ENCODE results near the gene C19orf67.
A peak's percentile ranks its signal among the peaks of the same experiment; 100 is the strongest.

C19orf67 gene

GRCh38 chr19:14088634-14089411, 3.2 kb upstream of the C19orf67 start:
- no peak for DNase-seq (ENCODE audit: insufficient read length, low spot score)
- FAIRE-seq: peak; percentile 11

GRCh38 chr19:14086098-14086497, 515 bp upstream of the C19orf67 start:
- no peak for FAIRE-seq
- DNase-seq (ENCODE audit: insufficient read length, low spot score): no peak

GRCh38 chr19:14082675-14082960, 3.0 kb downstream of the C19orf67 start:
- no peak for FAIRE-seq
- no peak for DNase-seq (ENCODE audit: insufficient read length, low spot score)

- FAIRE-seq (peak; percentile 79), DNase-seq (ENCODE audit: insufficient read length, low spot score) (no peak)
Measured at GRCh38 chr19:14081797-14082674, 3.5 kb downstream of the C19orf67 start.

GRCh38 chr19:14080887-14081796, 4.4 kb downstream of the C19orf67 start:
- DNase-seq (ENCODE audit: insufficient read length, low spot score) (peak; percentile 99), FAIRE-seq (peak; percentile 99)

- FAIRE-seq (no peak), DNase-seq (ENCODE audit: insufficient read length, low spot score) (no peak)
Measured at GRCh38 chr19:14078411-14078810, 7.2 kb downstream of the C19orf67 start.

GRCh38 chr19:14073925-14074838, 11.4 kb downstream of the C19orf67 start:
- FAIRE-seq: peak; percentile 21
- no peak for DNase-seq (ENCODE audit: insufficient read length, low spot score)

GRCh38 chr19:14073261-14073924, 12.2 kb downstream of the C19orf67 start:
- FAIRE-seq (peak; percentile 26), DNase-seq (ENCODE audit: insufficient read length, low spot score) (peak; percentile 73)

GRCh38 chr19:14072535-14073260, 12.9 kb downstream of the C19orf67 start, which contains the start of gene MISP3:
TSS of gene MISP3 (plus strand) at chr19:14072786. CDS start at chr19:14073310, 524 bp downstream.
- DNase-seq (ENCODE audit: insufficient read length, low spot score) (no peak), FAIRE-seq (no peak)

GRCh38 chr19:14070268-14071050, 15.1 kb downstream of the C19orf67 start:
- FAIRE-seq (no peak), DNase-seq (ENCODE audit: insufficient read length, low spot score) (no peak)

GRCh38 chr19:14066134-14066533, 19.4 kb downstream of the C19orf67 start:
- DNase-seq (ENCODE audit: insufficient read length, low spot score): no peak
- no peak for FAIRE-seq

- no peak for DNase-seq (ENCODE audit: insufficient read length, low spot score)
Measured at GRCh38 chr19:14063105-14063504, 22.5 kb downstream of the C19orf67 start.

GRCh38 chr19:14062558-14062855, 23.1 kb downstream of the C19orf67 start:
- no peak for FAIRE-seq

More at GRCh38 chr19:14063105-14063504, 22.5 kb downstream of the C19orf67 start:
- FAIRE-seq: no peak

GRCh38 chr19:14061751-14062557, 23.6 kb downstream of the C19orf67 start, which contains the start of gene PALM3:
TSS of gene PALM3 (minus strand) at chr19:14062076. CDS start at chr19:14061980, 96 bp downstream.
- FAIRE-seq (no peak), DNase-seq (ENCODE audit: insufficient read length, low spot score) (no peak)

More at GRCh38 chr19:14062558-14062855, 23.1 kb downstream of the C19orf67 start:
- no peak for DNase-seq (ENCODE audit: insufficient read length, low spot score)

GRCh38 chr19:14061081-14061749, 24.4 kb downstream of the C19orf67 start:
- FAIRE-seq (no peak), DNase-seq (ENCODE audit: insufficient read length, low spot score) (no peak)

- no peak for FAIRE-seq
Measured at GRCh38 chr19:14059652-14060155, 25.9 kb downstream of the C19orf67 start.

More at GRCh38 chr19:14059652-14060155, 25.9 kb downstream of the C19orf67 start:
- no peak for DNase-seq (ENCODE audit: insufficient read length, low spot score)

All from GM19239 (cell line).